HTR-8/SVneo (cell line): ENCODE data around the gene PRKCZ.
"Not testable (repeated sequence)": the region's sequence is repeated elsewhere in the genome, so short reads cannot be mapped to it uniquely, and the experiment has no call there.

Experiments used
- DNase-seq: peaks from one replicate; pipeline ENCODE4 v3.0.0; 2011; ENCODE audit warnings: low spot score, mixed read lengths; ENCODE audit not compliant: insufficient read length
- FAIRE-seq: peaks from 2 replicates; lab custom pipeline; 2011; peaks lifted over from hg19 to GRCh38; lab: Jason Lieb, UNC

Gene PRKCZ

DNA sequence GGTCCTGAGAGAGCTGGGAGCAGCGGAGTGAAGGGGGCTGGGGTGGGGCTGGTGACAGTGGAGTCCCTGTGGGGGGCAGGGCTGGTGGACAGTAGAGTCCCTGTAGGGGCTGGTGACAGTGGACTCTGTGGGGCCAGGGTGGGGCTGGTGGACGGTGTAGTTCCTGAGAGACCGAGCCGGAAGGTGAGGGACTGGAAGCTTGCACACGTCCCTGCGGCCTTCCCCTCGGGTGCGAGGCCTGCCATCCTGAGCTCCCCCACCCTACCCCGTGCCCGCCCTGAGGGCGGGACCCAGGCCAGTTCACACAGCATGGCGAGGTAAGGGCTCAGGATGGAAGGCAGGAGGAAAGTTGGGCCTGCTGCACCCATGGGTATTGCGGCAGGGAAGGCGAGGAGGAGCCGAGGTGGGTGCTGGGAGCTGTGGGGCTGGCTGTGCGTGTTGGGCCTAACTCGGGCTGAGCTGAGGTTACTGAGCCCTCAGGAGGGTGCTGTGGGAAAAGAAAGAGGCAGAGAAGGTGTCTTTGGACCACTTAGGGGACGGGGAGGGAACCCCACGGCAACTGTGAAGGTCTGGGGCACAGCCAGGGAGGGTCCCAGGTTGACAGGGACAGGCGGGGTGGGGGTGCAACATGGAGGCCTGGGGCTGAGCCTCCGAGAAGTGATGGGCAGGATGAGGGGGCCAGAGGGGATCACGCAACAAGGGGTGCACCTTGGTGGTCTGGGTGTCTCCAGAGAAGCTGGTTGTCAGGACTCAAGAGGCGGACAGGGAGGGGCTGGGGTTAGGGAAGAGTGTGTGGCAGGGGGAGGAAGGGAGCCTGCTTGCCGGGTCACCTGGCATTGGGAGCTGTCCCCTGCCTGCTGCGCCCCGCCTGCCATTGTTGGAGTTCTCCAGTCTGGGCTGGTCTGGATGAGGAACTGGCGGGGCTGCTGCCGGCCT is 60.8 kb downstream of the PRKCZ start:
- FAIRE-seq (no peak), DNase-seq (no peak)

DNA sequence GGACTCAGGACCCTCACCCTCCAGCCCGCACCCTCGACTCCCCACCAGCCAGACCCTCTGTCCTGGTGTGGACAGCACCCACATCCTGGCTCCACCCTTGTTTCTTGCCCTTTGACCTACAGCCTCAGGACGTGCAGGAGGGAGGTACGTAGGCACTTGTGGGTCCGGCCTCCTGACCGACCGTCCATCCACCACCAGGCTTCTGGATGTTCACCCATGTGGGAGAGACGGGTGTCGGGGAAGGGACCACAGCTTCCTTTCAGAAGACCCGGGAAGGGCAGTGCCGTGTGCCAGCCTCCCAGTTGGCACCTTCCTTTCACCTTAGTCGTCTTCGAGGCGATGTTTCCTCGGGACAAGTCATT is 61.4 kb downstream of the PRKCZ start:
- FAIRE-seq (no peak), DNase-seq (no peak)

DNA sequence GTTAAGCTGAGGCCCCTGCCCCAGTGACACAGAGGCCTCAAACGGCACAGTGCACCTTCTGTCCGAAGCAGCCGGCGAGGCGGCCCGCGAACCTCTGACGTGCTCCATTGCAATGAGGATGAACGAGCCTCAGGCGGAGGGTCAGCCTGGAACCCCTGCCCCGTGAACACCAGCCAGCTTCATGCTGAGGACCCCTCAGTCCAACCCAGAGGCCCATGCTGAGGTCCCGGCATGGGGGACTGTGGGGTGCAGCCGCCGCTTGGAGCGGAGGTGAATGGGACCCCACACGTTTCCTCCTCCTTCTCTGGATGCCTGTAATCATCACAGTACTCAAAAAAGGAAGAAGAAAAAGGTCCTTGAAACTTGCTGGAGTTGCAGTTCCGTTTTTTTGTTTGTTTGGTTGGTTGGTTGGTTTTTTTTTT is 62.1 kb downstream of the PRKCZ start:
- no peak for FAIRE-seq
- DNase-seq, result no peak

DNA sequence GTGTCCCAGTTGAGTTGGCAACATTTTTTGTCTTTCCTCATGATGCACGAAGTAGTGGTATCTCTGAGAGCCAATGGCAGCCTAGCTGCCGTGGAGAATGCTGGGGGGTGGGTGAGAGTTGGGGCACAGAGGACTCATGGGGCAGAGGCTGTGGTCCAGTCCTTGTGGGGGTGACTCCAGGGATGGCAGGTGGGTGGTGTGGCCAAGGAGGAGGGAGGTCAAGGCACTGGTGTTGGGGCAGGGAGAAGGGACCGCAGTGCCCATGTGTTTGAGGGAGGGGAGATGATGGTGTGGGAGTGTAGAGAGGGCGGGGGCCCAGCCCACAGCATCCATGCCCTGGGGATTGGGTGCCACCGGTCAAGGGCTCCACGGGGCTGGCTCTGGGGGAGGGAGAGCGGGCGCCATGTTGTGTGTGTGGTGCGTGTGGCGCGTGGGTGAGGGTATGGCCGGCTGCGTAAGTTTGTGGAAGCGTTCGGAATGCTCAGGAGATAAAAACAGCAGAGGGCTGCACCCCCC is 63.5 kb downstream of the PRKCZ start:
- FAIRE-seq, result no peak
- DNase-seq, result no peak

DNA sequence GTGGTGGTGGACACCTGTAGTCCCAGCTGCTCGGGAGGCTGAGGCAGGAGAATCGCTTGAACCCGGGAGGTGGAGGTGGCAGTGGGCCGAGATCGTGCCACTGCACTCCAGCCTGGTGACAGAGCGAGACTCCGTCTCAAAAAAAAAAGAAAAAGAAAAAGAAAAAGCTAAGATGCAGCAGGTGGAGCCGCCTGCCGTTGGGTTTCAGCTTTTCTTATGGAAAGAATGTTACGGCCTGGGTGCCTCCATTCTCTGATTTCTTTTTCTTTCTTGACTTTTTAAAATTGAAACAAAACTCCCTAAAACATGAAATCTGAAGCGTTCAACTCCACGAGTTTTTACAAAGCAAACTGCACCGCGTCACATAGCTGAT is 64.4 kb downstream of the PRKCZ start:
- not testable (repeated sequence) for FAIRE-seq, DNase-seq

DNA sequence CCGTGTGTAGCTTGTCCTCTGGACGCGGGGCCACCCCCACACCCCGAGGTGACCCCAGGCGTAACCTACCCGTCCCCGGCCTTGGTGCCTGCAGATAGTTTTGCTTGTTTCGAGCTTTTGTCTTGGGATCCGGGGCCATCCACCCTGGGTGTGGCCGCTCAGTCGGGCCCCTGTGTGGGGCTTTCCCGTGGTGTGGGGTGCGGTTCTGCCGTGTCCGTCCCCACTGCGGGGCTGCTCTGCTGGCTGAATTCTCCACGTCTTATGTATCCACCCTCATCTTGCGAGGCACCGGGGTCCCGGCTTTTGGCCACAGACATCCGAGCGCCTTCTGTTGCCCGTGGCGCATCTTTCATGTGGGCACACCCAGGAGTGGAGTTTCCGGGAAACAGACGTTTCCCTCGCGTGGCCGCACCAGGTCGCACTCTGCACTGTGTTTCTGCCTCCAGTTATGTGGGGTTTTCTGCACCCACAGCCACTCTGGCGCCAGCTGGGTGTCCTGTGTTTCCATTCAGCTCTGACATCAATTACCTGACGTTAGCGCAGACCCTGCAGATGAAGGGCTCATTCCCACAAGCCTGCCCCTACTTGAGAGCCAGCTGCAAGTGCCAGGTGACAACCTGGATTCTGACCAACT is 64.9 kb downstream of the PRKCZ start:
- DNase-seq (no peak), FAIRE-seq (no peak)

DNA sequence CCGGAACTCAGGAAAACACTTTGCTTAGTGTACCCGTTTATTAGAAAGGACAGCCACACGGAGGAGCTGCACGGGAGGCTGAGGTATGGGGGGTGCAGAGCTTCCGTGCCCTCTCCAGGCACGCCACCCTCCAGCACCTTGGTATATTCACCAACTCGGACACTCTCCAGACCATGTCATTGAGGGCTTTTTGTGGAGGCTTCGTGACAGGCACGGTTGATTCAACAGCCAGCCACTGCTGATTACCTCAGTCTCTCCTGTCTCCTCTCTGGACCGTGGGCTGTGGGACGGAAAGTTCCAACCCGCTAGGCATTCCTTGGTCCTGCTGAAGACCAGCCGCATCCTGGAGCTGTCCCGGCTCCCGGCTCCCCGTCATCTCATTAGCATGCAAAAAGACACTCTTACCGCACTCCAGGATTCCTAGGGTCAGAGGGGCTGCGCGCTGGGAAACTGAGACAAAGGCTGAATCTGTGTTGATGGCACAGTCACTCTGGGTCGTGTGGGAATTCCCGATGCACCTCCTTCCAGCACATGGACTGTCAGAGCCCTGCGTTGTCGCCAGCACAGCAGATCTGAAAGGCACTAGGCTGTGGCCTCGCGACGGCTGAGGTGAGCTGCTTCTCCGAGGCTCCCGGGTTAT is 65.6 kb downstream of the PRKCZ start:
- FAIRE-seq (no peak), DNase-seq (no peak)

DNA sequence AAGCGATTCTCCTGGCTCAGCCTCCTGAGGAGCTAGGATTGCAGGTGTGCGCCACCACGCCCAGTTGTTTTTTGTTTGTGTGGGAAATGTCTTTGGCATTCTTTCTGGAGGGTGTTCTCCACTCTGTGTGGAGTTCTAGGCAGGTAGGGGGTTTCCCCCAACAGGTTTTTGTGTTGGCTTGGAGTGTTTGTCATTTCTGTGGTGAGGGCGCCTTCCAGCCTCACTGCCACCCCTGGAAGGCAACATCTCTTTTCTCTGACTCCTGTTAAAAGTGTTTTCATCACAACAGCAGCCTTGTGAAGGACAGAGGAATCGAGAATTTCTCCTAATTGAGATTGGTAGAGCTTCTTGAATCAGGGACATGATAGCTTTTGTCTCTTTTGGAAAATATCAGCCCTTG is 69.7 kb downstream of the PRKCZ start:
- FAIRE-seq, result no peak
- no peak for DNase-seq

DNA sequence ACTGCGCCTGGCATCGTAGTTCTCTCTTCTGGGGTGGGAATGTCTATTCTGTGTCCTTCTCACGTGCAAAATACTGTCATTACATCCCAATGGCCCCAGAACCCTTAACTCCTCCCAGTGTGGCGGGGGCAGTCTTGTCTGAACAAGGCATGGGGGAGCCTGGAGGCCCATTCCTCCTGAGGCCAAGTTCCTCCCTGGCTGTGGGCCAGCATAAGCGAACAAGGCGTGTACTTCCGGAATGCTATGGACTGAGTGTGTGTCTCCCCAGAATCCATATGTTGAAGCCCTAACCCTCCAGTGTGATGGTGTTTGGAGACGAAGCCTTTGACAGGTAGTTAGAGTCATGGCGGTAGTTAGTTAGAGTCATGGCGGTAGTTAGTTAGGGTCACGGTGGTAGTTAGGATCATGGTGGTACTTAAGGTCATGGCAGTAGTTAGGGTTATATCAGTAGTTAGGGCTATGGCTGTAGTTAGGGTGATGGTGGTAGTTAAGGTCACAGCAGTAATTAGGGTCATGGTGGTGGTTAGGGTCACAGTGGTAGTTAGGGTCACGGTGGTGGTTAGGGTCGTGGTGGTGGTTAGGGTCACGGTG is 71.0 kb downstream of the PRKCZ start:
- FAIRE-seq (no peak), DNase-seq (no peak)

DNA sequence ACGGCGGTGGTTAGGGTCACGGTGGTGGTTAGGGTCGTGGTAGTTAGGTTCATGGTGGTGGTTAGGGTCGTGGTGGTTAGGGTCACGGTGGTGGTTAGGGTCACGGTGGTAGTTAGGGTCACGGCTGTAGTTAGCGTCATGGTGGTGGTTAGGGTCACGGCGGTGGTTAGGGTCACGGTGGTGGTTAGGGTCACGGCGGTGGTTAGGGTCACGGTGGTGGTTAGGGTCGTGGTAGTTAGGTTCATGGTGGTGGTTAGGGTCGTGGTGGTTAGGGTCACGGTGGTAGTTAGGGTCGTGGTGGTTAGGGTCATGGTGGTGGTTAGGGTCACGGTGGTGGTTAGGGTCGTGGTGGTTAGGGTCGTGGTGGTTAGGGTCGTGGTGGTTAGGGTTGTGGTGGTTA is 71.6 kb downstream of the PRKCZ start:
- FAIRE-seq, result peak; percentile 99
- DNase-seq, result not testable (repeated sequence)

DNA sequence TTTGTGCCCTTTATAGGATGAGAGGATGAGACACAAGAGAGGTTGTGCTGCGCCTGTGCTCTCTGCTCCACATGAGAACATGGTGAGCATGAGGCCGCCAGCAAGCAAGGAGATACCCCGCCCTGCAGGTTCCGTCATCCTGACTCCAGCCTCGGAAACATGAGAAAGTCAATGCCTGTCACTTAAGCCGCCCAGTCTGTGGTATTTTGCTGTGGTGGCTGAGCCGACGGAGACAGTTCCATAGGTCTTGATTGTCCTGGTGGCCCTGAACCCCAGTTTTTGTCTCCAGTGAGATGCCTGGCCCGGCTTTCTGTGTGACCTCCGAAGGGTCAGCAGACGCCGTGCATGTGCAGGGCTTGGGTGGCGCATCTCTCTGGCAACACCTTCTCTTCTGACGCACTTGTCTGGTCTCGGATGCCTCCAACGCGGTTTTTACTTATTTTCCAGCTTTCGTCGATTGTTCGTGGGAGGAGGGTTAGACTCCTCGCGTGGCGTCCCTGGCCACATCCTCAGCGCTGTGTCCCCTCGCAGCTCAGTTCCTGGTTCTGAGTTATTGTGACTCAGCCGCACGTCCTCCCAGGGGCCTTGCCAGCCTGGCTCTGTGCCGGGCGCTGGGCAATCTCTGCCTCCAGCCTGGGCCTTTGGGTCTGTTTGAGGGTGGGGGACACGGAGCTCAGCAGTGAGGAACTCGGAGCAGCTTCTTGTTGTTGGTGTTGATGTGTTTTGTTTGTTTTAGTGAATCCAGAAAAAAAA is 74.4 kb downstream of the PRKCZ start:
- FAIRE-seq (no peak), DNase-seq (no peak)

DNA sequence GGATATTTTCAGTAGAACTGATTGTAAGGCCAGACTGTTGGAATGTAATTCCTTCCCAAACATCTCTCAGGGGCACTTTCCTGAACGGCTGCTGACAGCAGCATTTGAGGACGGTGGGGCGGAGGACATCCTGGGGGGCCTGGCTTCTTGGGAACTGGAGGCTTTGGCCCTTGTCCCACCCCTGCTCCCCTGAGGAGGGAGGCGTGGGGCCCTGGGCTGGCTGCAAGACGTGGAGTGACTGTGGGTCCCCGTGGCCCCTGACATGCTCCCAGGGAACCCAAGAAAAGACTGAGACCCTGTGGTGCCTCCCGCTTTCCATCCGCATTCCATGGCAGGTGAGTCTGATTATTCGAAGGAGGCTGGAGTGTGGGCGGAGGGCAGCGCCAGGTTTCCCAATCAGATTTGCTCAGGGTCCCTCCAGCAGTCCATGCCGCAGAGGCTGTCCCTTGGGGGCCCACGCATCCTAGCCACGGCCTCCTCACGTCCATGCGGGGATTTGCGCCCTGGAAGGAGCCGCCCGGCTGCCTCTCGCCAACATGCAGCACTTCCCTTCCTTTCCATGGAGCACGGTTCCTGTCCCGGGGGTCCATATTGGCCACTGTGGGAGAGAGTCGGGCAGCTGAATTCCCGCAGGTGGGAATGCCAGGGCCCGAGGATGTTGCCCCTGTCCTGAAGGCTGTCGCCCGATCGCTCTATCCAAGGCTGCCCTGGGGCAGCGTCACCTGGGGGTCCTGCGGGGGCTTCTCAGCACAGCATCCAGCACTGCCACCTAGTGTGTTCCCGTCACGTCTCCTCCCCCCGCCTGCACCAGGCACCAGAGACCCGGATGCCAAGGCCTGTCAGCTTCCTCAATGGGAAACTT is 75.4 kb downstream of the PRKCZ start:
- FAIRE-seq, result no peak
- no peak for DNase-seq

DNA sequence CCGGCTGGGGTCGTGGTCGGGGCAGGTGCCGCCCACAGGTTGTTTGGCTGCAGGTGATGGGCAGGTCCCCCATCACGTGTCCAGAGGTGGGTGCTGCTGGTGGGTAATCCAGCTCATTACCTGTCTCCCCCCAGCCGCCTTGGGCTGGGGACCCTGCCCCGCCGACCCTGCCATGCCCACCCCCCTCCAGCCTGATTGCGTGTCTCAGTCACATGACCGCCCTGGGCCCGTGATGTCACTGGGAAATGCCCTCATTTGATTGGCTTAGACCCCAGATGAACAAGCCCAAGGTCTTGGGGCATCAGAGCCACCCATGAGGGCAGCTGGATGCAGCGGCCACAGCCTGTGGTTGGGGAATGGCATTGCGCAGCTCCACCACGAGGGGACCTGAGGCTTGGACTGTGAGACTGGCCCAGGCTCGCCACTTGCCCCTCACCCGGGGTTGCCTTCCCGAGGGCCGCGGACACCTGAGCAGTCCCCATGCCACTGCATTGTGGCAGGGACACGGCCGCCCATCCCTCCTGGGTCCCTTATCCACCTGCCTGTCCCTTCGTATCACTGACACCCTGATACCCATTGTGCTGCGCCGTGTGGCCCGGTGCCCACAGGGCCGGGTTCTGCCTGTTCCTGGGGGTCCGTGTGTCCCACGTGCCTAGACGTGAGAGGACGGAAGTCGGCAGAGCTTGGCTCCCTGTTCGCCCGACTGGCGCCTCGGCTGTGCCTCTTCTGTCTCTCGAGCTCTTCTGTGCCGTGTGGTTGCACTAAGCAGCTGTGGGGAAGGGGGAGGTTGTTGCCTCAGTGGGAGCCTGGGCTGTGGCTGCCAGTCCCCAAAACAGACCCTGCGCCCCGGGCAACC is 76.3 kb downstream of the PRKCZ start:
- DNase-seq (no peak), FAIRE-seq (no peak)

DNA sequence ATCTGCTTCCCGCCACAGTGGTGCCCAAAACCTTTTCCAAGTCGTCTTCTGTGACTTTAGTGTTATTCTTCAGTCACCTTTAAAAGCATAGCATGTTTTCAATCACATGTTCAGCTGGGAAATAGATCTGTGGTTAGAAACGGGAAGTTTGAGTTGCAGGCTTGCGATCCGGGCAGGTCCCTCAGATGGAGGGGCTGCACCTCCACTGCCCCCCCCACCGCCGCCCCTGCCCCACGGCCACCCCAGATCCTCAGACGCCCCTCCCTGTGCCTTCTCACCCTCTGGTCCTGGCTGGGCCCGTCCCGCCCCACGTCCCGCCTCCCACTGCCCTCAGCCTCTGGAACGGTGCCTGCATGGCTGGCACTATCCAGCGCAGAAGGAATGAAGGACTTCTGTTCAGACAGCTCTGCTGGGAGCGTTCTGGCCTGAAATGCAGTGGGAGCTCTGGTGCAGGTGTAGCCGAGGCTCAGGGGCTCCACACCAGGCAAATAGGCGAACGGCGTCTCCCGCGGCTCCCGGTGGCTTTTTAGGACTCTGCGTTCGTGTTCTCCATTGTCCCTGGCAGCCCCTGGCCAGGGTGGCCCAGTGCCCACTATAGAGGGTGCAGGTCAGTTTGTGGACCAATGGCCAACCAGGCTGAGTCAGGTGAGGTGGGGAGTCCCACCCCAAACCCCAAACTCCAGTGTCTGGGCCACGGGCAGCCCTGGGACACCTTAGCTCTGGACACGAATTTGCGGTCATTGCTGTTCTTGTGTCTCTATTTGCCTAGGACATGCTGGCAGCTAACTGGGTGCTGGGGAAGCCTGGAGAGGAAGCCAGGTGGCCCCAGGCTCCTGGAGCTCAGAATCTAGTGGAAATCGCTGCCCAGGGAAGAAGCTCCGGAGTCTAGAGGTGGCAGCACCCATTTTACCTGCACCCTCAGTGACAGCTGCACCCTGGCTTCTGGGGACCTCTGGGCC is 77.3 kb downstream of the PRKCZ start:
- DNase-seq, result no peak
- no peak for FAIRE-seq

DNA sequence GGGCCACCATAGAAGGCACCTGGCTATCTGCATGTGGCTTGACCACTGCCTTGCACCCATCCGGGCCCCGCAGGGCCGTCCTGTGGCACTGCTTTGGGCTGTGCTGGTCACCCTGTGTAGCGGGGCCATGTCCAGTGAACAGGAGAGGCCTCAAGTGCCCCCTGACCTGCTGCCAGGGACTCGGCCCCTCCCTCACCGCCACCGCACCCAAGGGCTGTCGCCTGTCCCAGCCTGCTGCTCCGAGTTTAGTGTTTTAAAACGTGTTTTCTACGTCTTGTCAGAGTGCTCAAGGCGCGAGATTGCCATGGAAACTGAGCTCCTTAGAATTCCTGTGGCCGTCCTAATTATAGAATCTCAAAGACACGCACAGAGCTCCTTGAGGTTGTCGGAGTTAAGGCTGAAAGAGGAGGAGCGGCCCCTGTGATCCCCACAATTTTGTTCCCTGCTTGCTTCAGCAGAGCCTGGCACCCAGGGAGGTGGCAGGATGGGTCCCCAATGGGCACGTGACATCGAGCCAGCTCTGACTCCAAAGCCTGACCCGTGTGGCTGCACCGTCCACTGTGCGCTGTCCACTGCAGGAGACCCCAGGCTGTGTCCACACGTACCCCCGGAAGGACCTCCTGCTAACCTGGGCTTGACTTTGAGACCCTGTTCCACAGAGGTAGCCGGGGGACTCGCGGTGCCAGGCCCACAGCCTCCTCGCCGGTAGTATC is 78.1 kb downstream of the PRKCZ start:
- DNase-seq, result no peak
- no peak for FAIRE-seq

DNA sequence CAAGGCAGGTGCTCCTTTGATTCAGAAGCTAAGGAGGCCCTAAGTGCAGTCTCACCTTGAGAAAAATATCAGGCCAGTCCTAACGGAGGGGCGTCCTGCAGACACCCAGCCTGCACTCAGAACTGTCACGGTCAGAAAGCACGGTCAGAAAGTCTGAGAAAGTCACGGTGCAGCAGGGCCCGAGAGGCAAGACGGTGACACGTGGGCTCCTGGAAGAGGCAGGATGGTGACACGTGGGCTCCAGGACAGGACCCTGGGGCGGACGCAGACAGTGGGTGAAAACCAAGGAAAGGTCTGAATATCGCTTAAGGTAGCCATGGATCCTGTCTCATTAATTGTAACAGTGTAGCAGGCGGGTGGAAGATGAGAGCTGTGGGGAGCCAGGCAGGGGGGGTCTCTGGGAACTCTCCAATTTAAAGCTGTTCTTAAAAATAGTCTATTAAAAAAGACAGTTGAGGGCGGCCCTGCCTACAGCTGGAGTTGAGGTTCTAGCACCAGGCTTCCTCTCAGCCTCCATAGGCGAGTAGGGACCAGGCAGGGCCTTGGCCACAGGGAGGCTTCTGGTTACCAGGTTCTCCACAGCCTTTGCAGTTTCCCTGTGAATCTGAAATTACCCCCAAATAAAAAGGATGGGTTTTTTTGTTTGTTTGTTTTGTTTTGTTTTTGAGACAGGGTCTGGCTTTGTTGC is 79.2 kb downstream of the PRKCZ start:
- FAIRE-seq, result no peak
- DNase-seq, result no peak
